IPS-NIHi7 (cell line): Measurements from ENCODE around the gene CTDP1.

Experiments used
- DNase-seq: peaks from one replicate; pipeline ENCODE4 v3.0.0; 2012; ENCODE audit warnings: mixed read lengths; ENCODE audit errors: extremely low spot score

CTDP1 gene

GRCh38 chr18:79763407-79763806, 83.8 kb downstream of the CTDP1 start:
- DNase-seq, result no peak

DNA sequence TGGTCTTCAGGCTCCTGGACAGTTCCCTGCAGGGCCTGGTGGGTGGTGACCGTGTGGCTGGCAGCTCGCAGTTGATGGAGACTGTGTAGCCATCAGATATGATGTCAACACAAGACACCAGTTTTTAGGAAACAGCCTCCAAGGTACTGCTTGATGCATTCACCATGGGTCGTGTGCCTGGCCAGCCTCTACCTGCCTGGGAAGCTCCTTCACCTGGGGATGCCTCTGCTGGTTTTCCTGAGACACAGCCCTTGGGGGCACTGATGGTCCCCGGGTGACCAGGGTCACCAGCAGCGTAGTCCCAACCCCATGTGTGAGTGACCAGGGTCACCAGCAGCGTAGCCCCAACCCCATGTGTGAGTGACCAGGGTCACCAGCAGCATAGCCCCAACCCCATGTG, 84.5 kb downstream of the CTDP1 start:
- DNase-seq, result no peak

DNA sequence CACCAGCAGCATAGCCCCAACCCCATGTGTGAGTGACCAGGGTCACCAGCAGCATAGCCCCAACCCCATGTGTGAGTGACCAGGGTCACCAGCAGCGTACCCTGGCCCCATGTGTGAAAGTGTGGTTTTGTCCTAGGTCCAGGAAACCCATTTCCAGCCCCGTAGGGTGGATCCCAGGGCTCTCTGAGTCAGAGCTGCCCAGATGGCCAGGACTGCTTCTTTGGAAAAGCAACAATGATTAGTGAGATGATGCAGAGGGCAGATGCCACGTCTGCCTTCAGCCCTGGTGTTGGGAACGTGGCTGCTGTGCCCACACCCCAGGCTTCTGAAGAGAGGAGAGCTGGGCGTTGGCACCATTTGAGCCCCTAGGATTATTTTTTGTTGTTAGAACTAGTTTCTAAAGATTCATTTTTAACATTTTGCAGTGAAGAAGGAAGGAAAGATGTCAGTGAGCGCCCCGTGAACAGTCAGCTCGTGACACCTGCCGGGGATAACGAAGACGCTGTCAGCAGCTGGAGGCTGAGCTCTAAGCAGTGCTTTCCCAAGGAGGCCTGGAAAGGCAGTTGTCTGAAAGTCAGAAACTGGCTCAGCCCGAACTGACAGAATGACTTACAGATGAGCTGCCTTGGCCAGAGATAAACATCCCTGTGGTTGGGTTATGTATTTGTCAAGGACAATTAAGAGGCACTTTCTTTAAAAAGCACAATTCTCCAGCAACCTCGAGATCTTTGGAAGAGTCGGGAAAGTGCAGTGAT, 86.1 kb downstream of the CTDP1 start:
- DNase-seq, result no peak

- no peak for DNase-seq
Observed at GRCh38 chr18:79766308-79766707, 86.7 kb downstream of the CTDP1 start.

- no peak for DNase-seq
Observed at GRCh38 chr18:79768745-79769144, 89.1 kb downstream of the CTDP1 start.

GRCh38 chr18:79769698-79770500, 90.3 kb downstream of the CTDP1 start:
- DNase-seq, result no peak

GRCh38 chr18:79770501-79770815, 90.9 kb downstream of the CTDP1 start:
- no peak for DNase-seq

DNA sequence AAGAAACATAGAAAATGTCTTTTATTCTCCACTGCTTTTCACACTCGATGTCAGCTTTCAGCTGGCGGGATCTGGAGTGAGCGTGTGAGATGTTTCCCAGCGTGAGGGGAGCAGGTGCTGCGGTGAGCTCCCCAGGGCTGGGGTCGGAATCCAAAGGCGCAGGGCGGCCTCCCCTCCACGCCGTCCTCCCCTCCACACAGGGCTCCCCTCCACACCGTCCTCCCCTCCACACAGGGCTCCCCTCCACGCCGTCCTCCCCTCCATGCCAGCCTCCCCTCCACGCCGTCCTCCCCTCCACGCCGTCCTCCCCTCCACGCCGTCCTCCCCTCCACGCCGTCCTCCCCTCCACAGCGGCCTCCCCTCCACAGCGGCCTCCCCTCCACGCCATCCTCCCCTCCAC, 91.2 kb downstream of the CTDP1 start:
- DNase-seq, result no peak

DNA sequence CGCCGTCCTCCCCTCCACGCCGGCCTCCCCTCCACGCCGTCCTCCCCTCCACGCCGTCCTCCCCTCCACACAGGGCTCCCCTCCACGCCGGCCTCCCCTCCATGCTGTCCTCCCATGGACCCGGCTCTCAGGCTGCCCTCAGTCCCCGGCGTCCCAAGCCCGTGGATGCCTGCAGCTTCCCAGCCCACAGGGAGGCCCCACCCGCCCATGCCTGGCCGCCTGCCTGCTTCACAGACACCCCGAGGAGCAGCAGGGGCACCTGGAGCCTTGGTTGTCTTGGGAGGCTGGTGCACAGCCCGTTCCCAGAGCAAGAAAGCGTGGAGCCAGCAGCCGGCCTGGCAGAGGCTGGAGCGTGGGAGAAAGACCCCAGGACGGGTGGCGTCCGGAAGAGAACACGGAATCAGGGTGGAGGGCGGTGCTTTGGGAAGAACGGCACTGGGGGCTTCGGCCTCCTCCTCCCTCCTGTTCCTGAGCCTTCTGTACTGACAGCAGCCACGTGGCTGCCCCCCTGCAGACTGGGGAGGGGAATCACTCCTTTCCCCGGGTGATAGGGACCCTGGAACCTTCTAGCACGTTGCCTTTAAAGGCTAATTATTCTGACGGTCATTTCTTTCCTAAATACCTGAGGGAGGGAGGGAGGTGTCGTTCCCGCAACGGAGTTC, 92.0 kb downstream of the CTDP1 start:
- no peak for DNase-seq

DNA sequence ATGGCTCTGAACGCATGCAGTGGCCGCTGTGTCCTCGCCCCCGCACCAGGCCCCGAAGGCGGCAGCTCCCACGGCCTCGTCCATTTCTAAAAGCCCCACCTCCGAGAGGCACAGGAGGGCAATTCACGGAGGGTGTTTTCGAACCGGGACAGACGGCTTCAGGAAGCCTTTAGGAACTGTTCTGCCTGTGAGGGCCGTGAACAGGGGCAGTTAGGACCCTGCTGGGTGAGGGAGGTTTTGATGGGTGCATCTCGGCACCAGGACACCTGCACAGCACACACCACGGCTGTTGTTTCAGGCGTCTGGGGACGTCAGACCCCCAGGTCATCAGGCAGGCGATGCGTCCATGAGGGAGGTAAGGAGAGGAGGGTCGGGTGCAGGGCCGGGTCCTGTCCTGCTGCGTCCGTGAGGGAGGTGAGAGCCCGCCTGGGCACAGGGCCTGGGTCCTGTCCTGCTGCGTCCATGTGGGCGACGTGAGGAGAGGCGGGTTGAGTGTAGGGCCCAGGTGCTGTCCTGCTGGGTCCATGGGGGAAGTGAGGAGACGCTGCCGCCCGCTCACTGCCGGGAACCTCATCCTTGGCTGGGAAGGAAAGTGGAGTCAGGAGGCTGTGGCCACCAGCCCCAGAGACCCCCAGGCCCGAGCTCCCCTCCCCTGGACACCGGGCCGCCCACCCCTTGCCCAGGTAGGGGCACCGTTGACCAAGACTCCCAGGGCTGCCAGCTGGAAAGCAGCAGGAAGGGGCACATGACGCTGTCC, 92.7 kb downstream of the CTDP1 start:
- no peak for DNase-seq

GRCh38 chr18:79772865-79773696, 93.5 kb downstream of the CTDP1 start:
- no peak for DNase-seq

DNA sequence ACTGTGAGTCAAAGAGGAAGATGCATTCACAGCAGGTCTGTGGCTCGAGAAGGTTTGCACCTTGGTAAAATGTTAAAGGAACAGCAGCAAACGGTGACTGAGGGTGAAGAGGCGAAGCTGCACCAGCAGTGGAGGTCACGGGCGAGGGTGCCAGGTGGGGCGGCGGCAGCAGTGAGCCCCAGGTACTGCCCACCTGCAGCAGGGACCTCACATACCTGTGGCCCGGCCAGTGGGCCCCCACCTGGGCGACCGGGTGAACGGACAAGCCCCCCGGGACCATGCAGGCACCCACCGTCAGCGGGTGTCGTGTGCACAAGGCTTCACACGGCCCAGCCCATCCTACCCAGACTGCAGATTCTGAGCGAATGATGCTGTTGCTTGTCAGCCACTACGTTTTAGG, 94.5 kb downstream of the CTDP1 start:
- no peak for DNase-seq

- DNase-seq, result no peak
Observed at GRCh38 chr18:79775441-79776221, 96.0 kb downstream of the CTDP1 start.

GRCh38 chr18:79776674-79777073, 97.1 kb downstream of the CTDP1 start:
- DNase-seq, result no peak

GRCh38 chr18:79778291-79778791, 98.7 kb downstream of the CTDP1 start:
- DNase-seq, result no peak

GRCh38 chr18:79779021-79779699, 99.6 kb downstream of the CTDP1 start:
- DNase-seq, result no peak

DNA sequence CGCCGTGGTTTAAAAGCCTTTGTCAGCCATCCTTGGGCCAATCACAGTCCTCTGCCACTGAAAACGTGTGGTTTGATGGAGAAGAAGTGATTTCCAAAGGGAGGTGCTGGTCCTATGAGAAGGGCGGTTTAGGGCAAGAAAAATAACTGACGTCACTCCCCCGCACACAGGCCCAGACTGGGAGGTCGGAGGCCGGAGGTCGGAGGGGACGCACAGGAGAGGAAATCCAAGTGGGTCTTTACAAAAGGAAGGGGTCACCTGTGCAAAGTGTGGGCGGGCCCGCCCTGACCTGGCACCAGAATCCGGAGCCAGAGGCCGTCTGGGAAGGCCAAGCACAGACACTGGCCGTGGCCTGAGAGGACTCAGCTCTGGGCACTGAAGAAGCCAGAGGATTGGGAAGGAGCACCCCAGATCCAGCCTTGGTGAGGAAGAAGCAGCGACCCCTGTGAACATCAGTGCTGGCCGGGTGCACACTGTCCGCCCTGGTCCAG, 100.1 kb downstream of the CTDP1 start:
- no peak for DNase-seq

DNA sequence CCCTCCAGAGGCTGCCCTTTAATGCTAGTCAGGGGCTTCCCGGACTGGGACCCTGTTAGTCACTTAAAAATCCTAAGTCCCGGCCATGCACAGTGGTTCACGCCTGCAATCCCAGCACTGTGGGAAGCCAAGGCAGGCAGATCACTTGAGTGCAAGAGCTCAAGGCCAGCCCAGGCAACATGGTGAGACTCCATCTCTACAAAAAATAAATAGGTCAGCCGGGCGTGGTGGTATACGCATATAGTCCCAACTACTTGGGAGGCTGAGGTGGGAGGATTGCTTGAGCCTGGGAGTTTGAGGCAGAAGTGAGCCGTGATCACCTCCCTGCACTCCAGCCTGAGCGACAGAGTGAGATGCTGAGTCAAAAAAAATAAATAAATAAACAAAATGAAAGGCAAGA, 100.9 kb downstream of the CTDP1 start:
- no peak for DNase-seq

DNA sequence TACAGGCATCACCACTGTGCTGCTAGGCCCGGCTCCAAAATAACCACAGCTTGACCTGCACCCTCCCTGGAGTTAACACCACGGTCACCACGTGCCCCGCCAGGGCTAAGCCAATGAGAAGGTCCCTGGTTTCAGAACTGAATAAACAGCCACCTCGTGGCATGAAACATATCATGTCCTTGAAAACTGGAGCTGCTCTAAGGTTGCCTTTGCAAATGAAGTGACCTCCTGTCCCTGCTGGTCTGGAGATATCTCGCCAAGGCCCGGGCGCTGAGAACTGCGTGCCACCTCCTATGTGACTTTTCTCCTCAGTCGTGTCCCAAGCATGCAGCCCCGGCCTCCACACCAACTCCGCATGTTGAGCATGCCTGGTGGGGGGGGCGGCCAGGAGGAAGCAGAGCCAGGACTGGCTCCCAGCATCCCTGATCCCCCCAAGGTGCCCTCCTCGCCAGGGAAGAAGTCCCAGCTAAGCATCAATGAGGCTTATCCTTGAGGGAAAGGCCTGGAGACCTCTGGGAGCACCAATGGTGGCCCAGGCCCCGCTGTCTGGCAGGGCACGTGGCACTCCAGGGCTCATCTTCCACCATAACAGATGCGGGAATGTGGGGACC, 101.8 kb downstream of the CTDP1 start:
- DNase-seq, result no peak
